ENCODE data around the gene CEP70.
"Not testable (repeated sequence)": the region's sequence is repeated elsewhere in the genome, so short reads cannot be mapped to it uniquely, and the experiment has no call there.

CEP70 gene

DNA sequence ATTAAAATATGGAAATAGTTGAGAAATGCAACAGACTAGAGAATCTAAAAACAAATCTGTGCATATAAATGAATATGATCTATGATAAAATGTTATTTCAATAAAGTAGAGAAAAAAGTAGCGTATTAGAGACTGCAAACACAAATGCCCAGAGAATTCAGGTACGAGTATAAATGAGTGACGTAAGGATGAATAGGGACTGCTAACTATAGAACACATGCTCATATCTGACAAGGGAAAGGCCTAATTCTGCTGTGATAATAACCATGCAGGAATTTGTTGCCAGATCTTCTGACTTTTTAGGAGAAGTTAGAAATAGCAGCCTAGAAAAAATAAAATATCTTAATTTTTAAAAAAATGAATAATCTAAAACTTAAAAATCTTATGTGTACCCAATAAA, 86.5 kb downstream of the CEP70 start:
- DNase-seq: no peak

DNA sequence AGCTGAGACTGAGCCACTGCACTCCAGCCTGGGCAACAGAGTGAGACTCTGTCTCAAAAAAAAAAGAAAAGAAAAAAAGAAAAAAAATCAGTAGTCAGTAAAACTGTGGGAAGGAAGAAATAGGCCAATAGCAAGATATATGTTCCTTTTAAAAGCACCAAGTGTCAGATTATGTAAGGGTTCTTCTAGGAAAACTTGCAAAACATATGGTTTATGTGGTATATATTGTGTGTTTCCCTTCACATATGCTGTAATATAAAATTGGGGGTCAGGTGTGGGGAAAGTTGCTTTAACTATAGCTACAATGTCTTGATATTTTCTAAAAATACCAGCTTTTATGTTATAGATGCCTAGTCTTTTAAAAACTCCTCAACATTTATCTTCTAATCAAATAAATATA, 95.1 kb downstream of the CEP70 start:
- no peak for DNase-seq

DNA sequence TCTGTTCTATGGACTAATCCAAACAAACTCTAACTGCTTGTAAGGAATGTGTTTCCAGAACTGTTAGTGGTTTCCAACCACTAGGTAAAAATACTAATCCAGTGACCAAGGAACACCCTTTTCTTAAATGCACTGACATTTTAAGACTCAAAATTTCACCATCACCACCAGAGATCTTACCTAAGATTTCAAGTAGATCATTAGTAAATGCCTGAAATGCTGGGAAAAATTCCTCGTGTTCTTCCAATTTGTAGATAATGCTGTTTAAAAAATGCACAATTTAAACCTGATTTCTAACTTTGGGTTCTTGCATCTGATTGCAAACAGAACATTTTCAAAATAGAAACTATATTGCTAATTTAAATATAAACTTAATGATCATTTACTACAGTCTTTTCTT, 96.2 kb downstream of the CEP70 start:
- DNase-seq: no peak

DNA sequence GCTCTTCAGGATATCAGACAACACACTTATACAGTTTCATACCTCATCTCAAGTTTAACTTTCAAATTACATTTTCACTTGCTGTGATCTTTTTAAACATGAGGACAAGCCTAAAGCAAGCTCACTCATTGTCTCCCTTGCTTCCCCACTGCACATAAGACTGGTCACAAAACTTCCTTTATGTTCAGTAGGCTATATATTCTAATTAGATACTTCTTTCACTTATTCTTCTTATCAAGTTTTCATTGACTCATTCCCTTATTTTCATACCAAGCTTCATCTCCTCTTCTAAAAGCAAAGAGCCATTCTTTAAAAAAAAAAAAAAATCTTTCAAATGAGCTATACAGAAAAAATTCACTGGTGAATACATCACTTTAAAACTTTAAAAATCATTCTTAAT, 97.0 kb downstream of the CEP70 start:
- DNase-seq: no peak

DNA sequence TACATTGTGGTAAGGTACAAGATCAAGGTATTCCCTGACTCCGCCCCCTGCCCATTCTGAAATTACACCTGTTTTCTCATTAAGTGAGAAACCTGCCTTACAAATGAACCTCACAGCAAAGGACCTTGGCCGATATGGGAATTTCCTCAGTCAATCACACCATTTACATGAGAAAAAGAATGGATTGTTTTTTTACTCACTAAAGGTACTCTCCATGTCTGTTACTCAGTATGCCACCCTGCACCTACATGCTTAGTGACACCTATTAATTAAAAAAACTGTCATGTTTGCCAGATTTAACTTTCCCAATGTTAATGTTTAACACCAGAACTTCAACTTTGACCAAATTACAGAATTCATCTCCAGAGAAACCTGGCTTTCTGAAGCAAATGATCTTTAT, 97.6 kb downstream of the CEP70 start:
- no peak for DNase-seq

DNA sequence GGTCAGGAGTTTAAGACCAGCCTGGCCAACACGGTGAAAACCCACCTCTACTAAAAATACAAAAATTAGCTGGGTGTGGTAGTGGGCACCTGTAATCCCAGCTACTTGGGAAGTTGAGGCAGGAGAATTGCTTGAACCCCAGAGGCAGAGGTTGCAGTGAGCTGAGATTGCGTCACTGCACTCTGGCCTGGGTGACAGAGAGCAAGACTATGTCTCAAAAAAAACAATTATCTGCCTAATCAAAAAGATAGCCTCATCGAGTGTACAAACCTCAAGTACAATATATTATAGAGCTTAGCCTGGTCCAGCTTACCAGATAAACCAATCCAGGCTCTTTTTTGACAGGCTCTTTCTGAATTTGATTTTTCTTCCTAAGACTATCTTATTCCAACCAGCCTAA, 98.4 kb downstream of the CEP70 start:
- not testable (repeated sequence) for DNase-seq

DNA sequence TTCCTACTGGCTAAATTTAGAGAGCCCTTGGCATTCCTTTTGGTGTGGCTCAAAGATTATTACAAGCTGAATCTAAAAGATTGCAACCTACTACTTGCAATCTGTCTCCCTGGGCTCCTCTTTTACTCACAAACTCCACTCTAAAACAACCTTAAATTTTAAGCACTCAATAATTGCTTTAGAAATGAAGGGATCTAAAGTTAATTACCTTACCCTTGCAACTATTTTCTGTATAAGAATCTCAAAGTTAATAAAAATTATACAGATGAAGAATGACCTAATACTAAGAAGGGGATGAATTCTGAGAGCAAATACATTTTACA, 99.5 kb downstream of the CEP70 start:
- no peak for DNase-seq

DNA sequence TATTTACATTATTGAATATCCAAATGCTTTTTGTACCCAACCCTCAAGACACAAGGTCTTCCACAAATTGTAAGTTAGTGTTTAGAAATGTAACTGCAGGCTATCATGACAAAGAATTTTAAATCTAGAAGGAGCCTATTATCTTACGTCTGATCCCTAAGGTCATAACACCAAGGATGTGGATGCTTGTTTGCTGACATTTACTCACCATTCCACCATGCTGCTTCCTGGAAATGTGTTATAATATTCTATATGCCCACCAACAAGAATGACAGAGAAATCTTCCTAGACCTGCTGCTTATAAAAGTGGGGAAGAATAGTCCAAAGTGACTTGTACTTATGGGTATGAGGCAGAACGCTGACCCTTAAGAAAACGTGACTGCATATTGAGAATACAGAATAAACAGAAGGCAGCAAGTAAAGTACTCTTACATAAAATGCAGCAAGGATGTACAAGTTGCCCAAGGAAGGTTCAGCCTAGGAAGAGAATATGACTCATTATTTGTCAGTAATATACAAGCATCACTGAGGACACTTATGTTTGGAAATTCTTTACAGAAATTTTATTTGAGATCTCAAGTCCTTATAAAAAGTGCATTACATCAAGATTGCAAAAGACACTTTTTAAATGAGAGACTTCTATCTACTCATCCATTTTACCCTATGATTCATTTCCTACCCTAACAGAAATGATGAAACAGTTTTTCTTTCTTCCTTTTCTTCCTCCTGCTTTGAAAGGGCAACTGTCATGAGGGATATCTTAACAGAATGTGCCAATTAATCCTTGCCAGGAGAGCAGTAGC, 100.1 kb downstream of the CEP70 start:
- no peak for DNase-seq

DNA sequence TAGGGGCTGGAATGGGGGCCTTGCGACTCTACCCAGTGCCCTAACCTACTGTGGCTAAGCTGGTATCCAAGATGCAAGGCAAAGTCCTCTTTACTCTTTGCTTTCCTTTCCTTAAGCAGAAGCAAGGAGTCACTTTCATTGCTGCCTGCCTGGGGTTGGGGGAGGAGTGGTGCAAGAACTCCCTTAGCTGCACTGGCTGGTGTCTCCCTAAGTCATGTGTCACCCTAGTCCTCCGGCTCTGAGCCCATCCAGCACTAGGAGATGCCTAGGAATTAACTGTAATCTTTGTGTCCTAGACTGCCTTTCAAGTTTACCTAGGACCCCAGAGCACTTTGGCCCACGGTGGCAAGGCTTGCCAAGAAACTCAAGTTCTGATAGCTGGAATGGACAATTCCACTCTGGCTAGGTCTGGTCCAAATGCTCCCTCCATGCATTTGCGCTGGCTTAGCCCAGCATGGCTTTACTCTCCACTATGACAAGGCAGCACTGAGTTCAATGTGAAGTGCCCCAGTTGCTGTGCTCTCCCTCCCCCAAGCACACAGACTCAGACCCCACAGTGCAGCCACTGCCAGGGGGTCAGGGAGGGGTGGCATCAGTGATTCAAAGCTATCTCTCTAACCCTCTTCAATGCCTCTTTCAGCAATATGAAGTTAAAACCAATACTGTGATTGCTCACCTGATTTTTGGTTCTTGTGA, 100.9 kb downstream of the CEP70 start:
- DNase-seq: no peak

DNA sequence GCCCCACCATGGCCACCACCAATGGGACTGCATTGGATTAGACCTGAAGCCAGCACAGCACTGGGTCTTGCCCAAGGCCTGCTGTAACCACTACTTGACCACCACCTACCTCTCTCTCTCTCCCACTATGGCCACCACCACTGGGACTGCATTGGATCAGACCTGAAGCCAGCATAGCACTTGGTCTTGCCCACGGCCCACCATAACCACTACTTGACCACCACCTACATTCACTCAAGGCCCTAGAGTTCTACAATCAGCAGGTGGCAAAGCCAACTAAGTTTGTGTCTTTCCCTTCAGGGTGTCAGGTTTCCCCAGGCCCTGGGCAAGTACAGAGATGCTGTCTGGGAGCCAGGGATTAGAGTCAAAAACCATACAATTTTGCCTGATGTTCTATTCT, 102.1 kb downstream of the CEP70 start:
- DNase-seq: no peak

DNA sequence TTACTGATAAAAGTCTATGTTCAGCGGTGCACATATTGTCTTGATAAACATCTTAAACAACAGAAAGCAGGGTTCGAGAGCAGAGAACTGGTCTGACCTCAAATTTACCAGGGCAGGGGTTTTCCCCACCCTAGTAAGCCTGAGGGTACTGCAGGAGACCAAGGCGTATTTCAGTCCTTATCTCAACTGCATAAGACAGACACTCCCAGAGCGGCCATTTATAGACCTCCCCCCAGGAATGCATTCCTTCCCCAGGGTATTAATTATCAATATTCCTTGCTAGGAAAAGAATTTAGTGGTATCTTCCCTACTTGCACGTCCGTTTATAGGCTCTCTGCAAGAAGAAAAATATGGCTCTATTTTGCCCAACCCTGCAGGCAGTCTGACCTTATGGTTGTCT, 107.5 kb downstream of the CEP70 start:
- DNase-seq: not testable (repeated sequence)

DNA sequence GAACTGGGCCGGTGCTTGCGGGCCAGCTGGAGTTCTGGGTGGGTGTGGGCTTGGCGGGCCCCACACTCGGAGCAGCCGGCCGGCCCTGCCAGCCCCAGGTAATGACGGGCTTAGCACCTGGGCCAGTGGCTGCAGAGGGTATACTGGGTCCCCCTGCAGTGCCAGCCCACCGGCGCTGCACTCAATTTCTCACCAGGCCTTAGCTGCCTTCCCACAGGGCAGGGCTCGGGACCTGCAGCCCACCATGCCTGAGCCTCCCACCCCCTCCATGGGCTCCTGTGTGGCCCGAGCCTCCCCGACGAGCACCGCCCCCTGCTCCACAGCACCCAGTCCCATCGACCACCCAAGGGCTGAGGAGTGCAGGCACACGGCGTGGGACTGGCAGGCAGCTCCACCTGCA, 109.4 kb downstream of the CEP70 start:
- DNase-seq: not testable (repeated sequence)

DNA sequence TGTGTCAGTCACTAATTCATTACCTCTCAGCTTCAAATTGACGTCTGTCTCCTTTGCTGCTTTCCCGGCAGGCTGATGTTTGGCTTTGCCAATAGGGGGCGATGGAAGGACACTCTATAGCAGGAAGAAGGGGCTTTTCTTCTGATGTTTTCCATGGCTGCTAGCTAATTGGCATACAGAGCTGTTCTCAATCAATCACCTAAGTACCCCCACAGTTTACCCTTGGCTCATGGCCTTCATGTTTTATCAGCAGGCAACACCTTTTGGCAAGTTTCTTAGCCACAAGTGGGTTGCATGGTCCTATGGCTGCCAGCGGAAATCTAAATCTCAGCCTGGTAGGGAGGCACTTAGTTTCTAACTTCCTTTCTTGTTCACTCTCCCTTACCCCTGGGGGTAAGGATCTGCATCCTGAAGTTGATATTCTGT, 114.6 kb downstream of the CEP70 start:
- DNase-seq: peak; percentile 74

DNA sequence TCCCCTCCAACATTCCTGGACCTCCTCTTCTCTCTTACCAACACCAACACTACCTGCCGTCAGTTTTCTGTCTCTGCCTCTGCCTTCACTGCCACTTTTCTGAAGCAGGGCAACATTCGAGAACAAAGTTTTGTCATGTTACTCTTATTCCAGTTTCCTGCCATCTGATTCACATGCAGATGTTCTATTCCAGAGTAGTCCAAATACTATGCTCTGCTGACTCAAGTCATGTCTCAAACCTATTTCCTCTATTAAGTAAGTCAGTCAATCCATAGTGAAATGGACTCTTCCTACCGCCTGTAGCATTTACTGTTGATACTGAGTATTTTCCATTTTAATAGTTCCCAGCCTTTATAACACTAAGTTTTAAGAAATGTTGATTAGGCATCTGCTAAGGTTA, 116.3 kb downstream of the CEP70 start:
- DNase-seq: no peak

DNA sequence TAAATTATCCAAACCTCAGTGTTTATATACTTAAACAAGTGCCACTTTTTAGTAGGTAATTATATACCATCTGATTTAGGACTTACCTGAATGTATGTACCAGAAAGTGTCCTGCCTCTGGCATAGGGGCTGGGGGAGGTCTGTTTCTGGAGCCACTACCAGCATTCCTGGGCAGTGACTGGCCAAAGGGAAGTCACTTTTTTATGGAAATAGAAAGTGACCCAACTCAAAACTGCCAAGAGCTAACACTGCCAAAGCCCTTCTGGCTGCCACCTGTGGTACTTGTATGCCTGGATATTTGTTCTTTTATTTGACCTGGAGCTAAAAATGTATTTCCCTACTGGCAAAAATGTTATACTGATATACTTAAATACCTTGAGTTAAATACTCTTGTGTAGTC, 116.9 kb downstream of the CEP70 start:
- DNase-seq: no peak

DNA sequence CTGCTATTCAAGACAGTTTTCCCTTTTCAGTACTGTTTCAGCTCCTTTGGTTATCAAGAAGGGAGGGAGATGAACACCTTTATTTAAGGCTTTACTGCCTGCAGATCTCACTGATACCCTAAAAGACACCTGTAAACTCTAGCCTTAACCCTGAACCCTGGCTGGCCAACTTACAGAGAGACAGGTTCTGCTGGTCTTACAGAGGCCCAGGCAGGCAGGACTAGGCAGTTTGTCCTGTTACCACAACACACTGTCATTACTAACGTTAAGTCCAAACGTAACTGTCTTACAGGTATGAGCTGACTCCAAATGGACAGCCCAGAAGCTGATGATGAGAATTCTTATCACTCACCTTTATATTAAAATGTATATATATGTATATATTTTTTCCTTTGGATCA, 117.5 kb downstream of the CEP70 start:
- no peak for DNase-seq

DNA sequence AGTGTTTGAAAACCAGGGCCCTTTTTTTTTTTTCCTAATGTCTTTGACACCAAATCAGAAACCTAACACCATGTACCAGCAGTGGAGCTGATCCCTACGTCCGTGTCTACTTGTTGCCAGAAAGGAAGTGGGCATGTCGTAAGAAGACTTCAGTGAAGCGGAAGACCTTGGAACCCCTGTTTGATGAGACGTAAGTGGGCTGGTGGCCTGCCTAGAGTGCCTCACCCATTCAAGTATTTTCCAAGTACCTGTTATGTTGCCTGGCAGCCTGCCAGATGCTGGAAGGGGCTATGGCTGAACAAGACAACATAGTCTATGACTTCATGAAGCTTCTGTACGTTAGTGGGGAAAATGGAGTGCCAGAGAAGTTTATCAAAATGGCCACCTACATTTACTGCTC, 119.9 kb downstream of the CEP70 start:
- DNase-seq: no peak

DNA sequence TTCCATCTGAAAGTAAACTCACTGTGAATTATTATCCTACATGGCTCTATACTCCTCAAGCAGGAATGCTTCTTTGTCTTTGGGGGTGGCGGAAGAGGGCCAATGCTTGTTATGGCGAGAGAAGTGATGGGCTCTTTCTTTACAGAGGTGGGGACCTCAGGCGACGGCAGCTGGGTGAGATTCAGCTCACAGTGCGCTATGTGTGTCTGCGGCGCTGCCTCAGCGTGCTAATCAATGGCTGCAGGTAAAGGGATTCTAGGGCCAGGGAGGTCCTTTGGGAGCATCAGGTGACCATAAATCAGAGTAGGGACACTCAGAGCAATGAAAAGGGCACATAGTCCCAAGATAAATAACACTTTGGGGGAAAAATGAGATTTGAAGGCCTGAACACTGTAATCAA, 120.7 kb downstream of the CEP70 start:
- DNase-seq: no peak

DNA sequence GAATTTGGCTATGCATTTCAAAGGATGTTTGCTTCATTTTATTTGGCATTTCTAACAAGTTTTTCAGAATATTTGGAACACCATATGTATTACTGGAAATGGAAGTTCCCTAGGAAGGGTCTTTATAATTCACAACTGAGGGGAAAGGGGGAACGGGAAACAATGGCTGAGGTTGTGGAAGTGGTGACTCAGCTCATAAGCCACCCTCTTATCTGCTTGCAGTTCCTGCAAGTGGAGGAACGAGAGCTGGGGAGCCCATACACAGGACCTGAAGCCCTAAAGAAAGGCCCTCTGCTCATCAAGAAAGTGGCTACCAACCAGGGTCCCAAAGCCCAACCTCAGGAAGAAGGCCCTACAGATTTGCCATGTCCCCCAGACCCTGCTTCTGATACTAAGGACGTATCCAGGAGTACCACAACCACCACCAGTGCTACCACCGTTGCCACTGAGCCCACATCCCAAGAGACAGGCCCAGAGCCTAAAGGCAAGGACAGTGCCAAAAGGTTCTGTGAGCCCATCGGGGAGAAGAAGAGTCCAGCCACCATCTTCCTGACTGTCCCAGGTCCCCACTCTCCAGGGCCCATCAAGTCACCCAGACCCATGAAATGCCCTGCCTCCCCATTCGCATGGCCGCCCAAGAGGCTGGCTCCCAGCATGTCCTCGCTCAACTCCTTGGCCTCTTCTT, 121.8 kb downstream of the CEP70 start:
- DNase-seq: peak; percentile 19

DNA sequence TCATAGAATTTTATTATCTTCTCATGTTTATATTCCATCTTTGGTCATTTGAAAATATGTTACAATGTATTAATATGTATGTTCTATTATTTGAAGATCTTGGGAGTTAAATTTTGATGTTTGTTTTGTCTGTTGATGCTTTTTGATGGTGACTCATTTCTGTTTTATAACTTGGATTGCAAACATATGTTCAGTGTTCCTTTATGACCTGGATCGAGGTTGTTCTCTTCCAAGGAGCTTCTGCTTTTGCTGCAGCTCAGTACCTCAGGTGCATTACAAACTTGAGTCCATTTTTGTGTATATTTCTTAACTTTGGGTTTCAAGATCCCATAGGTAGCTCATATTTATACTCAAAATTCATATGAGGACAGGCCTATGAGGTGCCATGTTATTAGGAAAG, 122.6 kb downstream of the CEP70 start:
- no peak for DNase-seq

DNA sequence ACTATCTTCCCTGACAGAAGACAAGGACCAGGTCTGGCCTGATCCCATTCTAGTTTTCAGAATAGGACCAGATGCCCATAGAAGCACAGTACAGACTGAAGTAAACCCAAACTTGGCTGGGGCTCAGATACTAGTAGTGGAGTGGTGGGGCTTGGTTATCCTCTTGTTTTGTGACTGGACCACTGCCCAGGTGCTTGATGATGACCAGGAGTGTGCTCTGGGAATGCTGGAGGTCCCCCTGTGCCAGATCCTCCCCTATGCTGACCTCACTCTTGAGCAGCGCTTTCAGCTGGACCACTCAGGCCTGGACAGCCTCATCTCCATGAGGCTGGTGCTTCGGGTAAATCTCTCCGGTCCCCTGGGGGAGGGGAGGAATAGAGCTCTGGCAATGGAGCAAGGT, 123.4 kb downstream of the CEP70 start:
- DNase-seq: no peak

DNA sequence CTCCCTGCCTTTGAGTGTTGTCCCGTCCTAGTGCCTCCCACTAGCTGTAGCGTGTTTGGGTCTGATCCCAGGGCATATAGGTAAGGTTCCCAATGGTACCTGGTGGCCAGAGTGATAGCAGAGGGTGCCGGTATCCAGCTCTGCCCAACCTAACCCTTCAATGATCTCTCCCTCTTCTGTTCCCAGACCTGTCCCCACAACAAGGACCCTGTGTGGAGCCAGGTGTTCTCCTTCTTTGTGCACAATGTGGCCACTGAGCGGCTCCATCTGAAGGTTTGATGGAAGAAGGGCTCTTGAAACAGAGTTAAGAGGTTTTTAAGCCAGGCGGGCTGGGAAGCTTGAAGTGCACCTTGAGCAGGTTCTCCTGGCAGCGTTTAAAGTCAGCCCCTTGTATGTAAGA, 124.2 kb downstream of the CEP70 start:
- no peak for DNase-seq

DNA sequence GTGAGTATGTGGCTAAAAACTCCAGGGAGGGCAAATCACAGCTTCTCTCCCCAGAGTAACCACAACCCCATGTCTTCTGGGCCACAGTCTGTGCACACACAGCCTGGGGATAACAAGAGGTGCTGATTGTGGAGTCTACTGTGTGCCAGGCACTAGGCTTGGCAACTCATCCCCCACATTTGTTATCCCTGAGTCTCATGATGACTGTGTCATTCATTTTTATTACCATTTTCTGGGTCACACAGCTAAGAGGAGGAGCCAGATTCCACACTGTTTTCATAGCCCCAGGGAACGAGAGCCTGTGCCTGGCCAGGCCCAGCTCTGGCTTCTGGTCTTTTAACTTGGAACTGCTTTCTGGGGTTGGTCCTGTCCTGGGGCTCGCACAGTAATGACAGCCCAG, 125.2 kb downstream of the CEP70 start:
- DNase-seq: no peak

DNA sequence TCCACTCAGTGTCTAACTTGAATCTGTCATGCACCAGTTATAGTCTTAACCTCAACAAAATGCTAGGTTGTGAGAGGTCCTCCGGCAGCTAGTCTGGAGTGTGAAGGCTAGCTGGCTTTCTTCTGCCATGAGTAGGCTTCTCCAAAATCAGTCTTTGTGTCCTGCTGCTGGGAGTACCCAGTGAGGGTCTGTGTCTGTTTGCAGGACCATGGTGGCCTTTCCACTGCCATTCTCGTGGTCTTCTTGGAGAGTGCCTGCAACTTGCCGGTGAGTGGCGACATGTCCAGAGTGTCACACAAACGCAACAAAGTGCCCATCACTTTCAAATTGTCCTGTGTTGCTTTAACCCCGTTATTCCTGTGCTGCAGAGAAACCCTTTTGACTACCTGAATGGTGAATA, 125.6 kb downstream of the CEP70 start:
- no peak for DNase-seq
